ENCODE data around the gene LDHA. TPM values are rescaled to one million over a fixed set of nuclear protein-coding genes. Genes with fewer than 3 reads are reported as not detected.

Gene LDHA
- total RNA-seq, 1 donor from 2014 or later: 852 TPM

DNA sequence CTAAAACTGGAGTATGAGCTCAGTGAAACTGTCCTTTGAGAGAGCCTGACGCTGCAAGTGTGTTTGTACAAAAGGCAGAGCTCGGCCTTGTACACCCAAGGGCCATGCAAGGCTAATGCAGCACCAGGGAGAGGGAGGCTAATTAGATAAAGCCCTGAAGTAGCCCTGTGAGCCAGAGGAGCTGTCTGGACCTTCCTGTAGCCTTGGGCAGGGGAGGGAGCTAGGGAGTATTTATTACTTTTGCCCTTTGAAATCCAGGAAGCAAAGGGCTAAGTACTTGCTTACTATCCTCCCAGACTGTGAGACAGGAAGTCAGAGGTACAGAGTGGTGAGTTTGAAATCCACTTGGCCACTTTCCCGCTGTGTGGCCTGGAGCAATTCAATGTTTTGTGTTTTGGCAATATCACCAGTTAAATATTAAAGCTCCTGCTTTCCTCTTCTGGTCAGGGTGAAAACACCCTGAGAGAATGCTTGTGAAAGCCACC lies 10.2 kb upstream of the LDHA start:
- no peaks in the 10 kb centered on the region for H3K9me3 Mint-ChIP-seq (ENCODE audit: unreplicated experiment)
- peak overlapping the region; percentile 88 for H3K27ac ChIP-seq (ENCODE audit: low read depth, low read length)
- peak; percentile 76 for FAIRE-seq
- H2AFZ ChIP-seq (ENCODE audit: low read depth, low read length): peak overlapping the region; percentile 76
- H3K9me3 ChIP-seq (ENCODE audit: insufficient read depth, low read depth, low read length): no peaks in the 10 kb centered on the region
- peaks cover 23% of the 10 kb centered on the region for H3K4me1 ChIP-seq (ENCODE audit: insufficient read depth, low read length)
- peak overlapping the region; percentile 71 for H3K4me2 ChIP-seq (ENCODE audit: low read length)
- H3K27ac Mint-ChIP-seq (ENCODE audit: unreplicated experiment): peak overlapping the region; percentile 97
- no peaks in the 10 kb centered on the region for H3K79me2 ChIP-seq (ENCODE audit: insufficient read depth, low read length)
- peak; percentile 81 for DNase-seq (ENCODE audit: low read depth)
- TF ChIP-seq, protein P1, sequence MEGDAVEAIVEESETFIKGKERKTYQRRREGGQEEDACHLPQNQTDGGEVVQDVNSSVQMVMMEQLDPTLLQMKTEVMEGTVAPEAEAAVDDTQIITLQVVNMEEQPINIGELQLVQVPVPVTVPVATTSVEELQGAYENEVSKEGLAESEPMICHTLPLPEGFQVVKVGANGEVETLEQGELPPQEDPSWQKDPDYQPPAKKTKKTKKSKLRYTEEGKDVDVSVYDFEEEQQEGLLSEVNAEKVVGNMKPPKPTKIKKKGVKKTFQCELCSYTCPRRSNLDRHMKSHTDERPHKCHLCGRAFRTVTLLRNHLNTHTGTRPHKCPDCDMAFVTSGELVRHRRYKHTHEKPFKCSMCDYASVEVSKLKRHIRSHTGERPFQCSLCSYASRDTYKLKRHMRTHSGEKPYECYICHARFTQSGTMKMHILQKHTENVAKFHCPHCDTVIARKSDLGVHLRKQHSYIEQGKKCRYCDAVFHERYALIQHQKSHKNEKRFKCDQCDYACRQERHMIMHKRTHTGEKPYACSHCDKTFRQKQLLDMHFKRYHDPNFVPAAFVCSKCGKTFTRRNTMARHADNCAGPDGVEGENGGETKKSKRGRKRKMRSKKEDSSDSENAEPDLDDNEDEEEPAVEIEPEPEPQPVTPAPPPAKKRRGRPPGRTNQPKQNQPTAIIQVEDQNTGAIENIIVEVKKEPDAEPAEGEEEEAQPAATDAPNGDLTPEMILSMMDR (IDR thresholded peaks at IDR 0.05; ENCODE audit: insufficient read depth, low read depth, low read length): no peak
- TF ChIP-seq EZH2 (IDR thresholded peaks at IDR 0.05; ENCODE audit: insufficient read depth, low read length): no peak
- no peak overlapping the region for H3K4me3 ChIP-seq (ENCODE audit: insufficient read depth, low read depth, low read length)
- H3K27me3 Mint-ChIP-seq (ENCODE audit: low read depth, unreplicated experiment): peaks cover 3% of the 10 kb centered on the region
- no peaks in the 10 kb centered on the region for H3K36me3 Mint-ChIP-seq (ENCODE audit: low read depth, unreplicated experiment)
- peak overlapping the region; percentile 71 for H3K9ac ChIP-seq (ENCODE audit: low read length)
- H3K4me1 Mint-ChIP-seq (ENCODE audit: low read depth, unreplicated experiment): peaks cover 18% of the 10 kb centered on the region
- H3K27me3 ChIP-seq (ENCODE audit: insufficient read depth, low read length): no peaks in the 10 kb centered on the region
- H3K4me3 Mint-ChIP-seq (ENCODE audit: unreplicated experiment): no peak overlapping the region
- no peaks in the 10 kb centered on the region for H3K36me3 ChIP-seq (ENCODE audit: insufficient read depth, low read length)
- H4K20me1 ChIP-seq (ENCODE audit: insufficient read depth, low read length): no peaks in the 10 kb centered on the region

DNA sequence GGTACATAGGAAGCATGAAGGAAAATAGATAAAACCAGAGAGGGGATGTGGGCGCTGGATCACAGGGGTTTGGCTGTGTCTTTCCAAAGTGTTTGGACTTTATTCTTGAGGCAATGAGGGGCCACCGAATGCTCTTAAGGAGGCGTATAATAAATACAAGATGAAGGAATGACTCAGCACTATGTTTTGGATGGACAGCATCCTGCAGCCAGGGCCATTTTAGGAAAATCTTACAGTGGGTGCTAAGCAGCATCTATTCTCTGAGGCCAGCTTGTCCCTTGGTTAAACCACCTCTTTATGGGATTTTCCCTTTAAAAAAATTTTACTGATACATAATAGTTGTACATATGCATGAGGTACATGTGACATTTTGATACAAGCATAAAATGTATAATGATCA lies 4.3 kb upstream of the LDHA start:
- no peak overlapping the region for H3K9ac ChIP-seq (ENCODE audit: low read length)
- Mint-ChIP-seq H3K27me3 (ENCODE audit: low read depth, unreplicated experiment) (peaks cover 3% of the 10 kb centered on the region), H3K4me1 (ENCODE audit: low read depth, unreplicated experiment) (peaks cover 5% of the 10 kb centered on the region), H3K27ac (ENCODE audit: unreplicated experiment) (no peak overlapping the region), H3K36me3 (ENCODE audit: low read depth, unreplicated experiment) (no peaks in the 10 kb centered on the region), H3K4me3 (ENCODE audit: unreplicated experiment) (no peak overlapping the region), H3K9me3 (ENCODE audit: unreplicated experiment) (no peaks in the 10 kb centered on the region)
- H3K79me2 ChIP-seq (ENCODE audit: insufficient read depth, low read length): peaks cover 11% of the 10 kb centered on the region
- H2AFZ ChIP-seq (ENCODE audit: low read depth, low read length): no peak overlapping the region
- TF ChIP-seq, protein P1 (IDR thresholded peaks at IDR 0.05; ENCODE audit: insufficient read depth, low read depth, low read length): no peak
- TF ChIP-seq EZH2 (IDR thresholded peaks at IDR 0.05; ENCODE audit: insufficient read depth, low read length): no peak
- no peaks in the 10 kb centered on the region for H3K9me3 ChIP-seq (ENCODE audit: insufficient read depth, low read depth, low read length)
- DNase-seq (ENCODE audit: low read depth) (no peak), FAIRE-seq (no peak)
- no peaks in the 10 kb centered on the region for H3K36me3 ChIP-seq (ENCODE audit: insufficient read depth, low read length)
- H3K4me1 ChIP-seq (ENCODE audit: insufficient read depth, low read length): peaks cover 6% of the 10 kb centered on the region
- peaks cover 5% of the 10 kb centered on the region for H4K20me1 ChIP-seq (ENCODE audit: insufficient read depth, low read length)
- H3K27ac ChIP-seq (ENCODE audit: low read depth, low read length): no peak overlapping the region
- no peaks in the 10 kb centered on the region for H3K27me3 ChIP-seq (ENCODE audit: insufficient read depth, low read length)
- H3K4me3 ChIP-seq (ENCODE audit: insufficient read depth, low read depth, low read length): no peak overlapping the region
- no peak overlapping the region for H3K4me2 ChIP-seq (ENCODE audit: low read length)

DNA sequence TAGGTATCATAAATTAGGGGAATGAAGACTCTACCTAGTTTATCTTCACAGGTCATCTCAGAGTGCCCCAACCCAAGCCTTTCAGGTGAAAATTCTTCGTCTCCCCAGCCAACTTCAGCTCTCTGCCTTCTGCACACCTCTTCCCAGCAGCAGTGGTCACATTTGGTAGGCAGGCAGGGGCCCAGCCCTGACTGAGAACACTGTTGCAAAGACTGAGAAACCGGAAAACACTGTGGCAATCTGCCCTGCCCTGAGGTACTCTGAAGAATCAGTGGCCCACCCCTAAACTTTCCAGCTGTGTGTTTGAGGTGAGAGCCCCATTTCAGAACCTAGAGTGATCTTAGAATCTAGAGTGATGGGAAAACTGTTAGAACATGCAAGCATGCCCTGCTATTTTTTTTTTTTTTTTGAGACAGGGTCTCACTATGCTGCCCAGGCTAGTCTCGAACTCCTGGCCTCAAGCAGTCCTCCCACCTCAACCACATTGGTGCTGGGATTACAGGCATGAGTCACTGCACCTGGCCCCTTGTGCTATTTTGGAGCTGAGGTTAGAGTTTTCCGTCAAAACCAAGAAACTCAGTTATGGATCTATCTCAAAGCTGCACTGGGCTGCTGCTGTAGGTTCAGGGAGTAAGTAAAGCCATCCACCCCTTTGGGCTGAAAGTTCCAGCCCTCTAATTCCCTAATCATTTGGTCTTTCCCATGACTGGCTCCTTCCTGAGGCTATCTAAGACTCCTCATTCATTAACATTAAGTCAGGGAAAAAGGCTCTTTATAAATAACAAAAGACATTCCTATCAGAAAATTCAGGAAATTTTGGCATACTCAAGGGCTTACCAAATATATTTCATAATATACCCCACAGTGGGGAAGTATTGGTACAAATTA lies 1.7 kb upstream of the LDHA start:
- Mint-ChIP-seq H3K36me3 (ENCODE audit: low read depth, unreplicated experiment) (peaks cover 9% of the 10 kb centered on the region), H3K27ac (ENCODE audit: unreplicated experiment) (no peak overlapping the region), H3K4me3 (ENCODE audit: unreplicated experiment) (no peak overlapping the region), H3K9me3 (ENCODE audit: unreplicated experiment) (no peaks in the 10 kb centered on the region), H3K27me3 (ENCODE audit: low read depth, unreplicated experiment) (peaks cover 3% of the 10 kb centered on the region), H3K4me1 (ENCODE audit: low read depth, unreplicated experiment) (peaks cover 8% of the 10 kb centered on the region)
- Histone ChIP-seq H3K4me2 (ENCODE audit: low read length) (no peak overlapping the region), H3K9me3 (ENCODE audit: insufficient read depth, low read depth, low read length) (no peaks in the 10 kb centered on the region), H3K27me3 (ENCODE audit: insufficient read depth, low read length) (no peaks in the 10 kb centered on the region), H2AFZ (ENCODE audit: low read depth, low read length) (no peak overlapping the region), H3K9ac (ENCODE audit: low read length) (no peak overlapping the region), H3K4me1 (ENCODE audit: insufficient read depth, low read length) (peaks cover 10% of the 10 kb centered on the region), H3K4me3 (ENCODE audit: insufficient read depth, low read depth, low read length) (no peak overlapping the region), H3K36me3 (ENCODE audit: insufficient read depth, low read length) (peaks cover 8% of the 10 kb centered on the region), H3K27ac (ENCODE audit: low read depth, low read length) (no peak overlapping the region), H3K79me2 (ENCODE audit: insufficient read depth, low read length) (peaks cover 34% of the 10 kb centered on the region), H4K20me1 (ENCODE audit: insufficient read depth, low read length) (peaks cover 26% of the 10 kb centered on the region)
- DNase-seq (ENCODE audit: low read depth) (no peak), FAIRE-seq (no peak)
- TF ChIP-seq, protein P1 (IDR thresholded peaks at IDR 0.05; ENCODE audit: insufficient read depth, low read depth, low read length): no peak
- TF ChIP-seq EZH2 (IDR thresholded peaks at IDR 0.05; ENCODE audit: insufficient read depth, low read length): no peak

Measured in astrocyte (in vitro differentiated cells and primary cell).